ENCODE results near the gene CLEC12A.

DNA sequence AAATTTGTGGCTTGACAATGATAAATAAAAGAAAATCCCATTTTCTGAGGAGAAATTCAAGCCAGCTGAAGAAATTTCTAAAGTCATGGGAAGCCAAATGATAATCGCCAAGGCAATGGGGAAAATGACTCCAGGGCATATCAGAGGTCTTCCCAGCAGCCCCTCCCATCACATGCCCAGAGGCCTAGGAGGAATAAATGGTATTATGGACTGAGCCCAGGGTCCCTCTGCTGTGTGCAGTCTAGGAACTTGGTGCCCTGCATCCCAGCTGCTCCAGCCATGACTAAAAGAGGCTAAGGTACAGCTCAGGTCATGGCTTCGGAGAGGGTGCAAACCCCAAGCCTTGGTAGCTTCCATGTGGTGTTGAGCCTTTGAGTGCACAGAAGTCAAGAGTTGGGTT, 4.4 kb downstream of the CLEC12A start:
- TF ChIP-seq, protein P1, sequence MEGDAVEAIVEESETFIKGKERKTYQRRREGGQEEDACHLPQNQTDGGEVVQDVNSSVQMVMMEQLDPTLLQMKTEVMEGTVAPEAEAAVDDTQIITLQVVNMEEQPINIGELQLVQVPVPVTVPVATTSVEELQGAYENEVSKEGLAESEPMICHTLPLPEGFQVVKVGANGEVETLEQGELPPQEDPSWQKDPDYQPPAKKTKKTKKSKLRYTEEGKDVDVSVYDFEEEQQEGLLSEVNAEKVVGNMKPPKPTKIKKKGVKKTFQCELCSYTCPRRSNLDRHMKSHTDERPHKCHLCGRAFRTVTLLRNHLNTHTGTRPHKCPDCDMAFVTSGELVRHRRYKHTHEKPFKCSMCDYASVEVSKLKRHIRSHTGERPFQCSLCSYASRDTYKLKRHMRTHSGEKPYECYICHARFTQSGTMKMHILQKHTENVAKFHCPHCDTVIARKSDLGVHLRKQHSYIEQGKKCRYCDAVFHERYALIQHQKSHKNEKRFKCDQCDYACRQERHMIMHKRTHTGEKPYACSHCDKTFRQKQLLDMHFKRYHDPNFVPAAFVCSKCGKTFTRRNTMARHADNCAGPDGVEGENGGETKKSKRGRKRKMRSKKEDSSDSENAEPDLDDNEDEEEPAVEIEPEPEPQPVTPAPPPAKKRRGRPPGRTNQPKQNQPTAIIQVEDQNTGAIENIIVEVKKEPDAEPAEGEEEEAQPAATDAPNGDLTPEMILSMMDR (IDR thresholded peaks at IDR 0.05): no peak
- TF ChIP-seq EZH2 (IDR thresholded peaks at IDR 0.05): no peak
